T-helper 17 cell (primary cell): ENCODE data around the gene SERINC5. TPM values are rescaled to one million over a fixed set of nuclear protein-coding genes. Genes with fewer than 3 reads are reported as not detected.
"Not testable (repeated sequence)": the region's sequence is repeated elsewhere in the genome, so short reads cannot be mapped to it uniquely, and the experiment has no call there.

Experiments
- ATAC-seq: fragments of 150-1000 bp; cut with Tn5 transposase; 2 replicates; pipeline ENCODE4 v1.10.0; 2021; ENCODE audit warnings: mild to moderate bottlenecking, moderate library complexity
- DNase-seq, 3 donors: peaks; one replicate each; pipeline versions ENCODE4 v3.0.0 to v3.0.0-alpha.2; 2020 to 2021
- H3K9me3 ChIP-seq: one replicate; pipeline ENCODE4 v1.7.0; 2013; ENCODE audit warnings: low read length, mild to moderate bottlenecking; ENCODE audit not compliant: control insufficient read depth, poor library complexity, severe bottlenecking
- H3K27ac Mint-ChIP-seq: one replicate; pipeline ENCODE4 v1.8.0; 2022; ENCODE audit warnings: mild to moderate bottlenecking, moderate library complexity, mixed read lengths
- H3K27me3 Mint-ChIP-seq: one replicate; pipeline ENCODE4 v1.8.0; 2022; ENCODE audit warnings: mixed read lengths
- H3K36me3 Mint-ChIP-seq: one replicate; pipeline ENCODE4 v1.8.0; 2022; ENCODE audit warnings: low read depth, mixed read lengths
- H3K4me1 Mint-ChIP-seq: one replicate; pipeline ENCODE4 v1.8.0; 2022; ENCODE audit warnings: mild to moderate bottlenecking, mixed read lengths
- H3K4me3 Mint-ChIP-seq: one replicate; pipeline ENCODE4 v1.8.0; 2022; ENCODE audit warnings: mild to moderate bottlenecking, moderate library complexity, mixed read lengths
- total RNA-seq, 4 donors: library from RNA in 2 of 4; stranded (reverse) in 2 of 4; gene quantifications; one replicate each; pipeline ENCODE4 v1.2.3 and lab custom pipeline; 2022 to 2026

SERINC5 gene
- total RNA-seq, 2 donors from 2014 or later: 118 to 119 TPM

DNA sequence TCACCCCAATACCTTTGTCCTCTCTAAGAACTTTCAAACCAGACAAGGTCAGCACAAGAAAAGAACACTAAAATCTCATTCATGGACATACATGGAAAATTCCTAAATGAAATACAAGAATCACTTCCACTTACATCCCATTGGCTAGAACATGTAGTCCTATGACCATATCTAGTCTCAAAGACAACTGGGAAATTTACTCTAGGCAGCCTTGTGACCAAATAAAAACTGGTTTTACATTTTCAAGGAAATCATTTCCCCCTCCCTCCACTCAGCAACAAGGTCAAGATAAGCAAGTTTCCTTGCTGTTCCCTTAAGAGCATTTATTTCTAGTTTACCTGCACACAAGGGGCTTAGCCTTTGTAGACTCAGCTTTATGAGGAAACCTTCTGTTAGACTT lies 20.3 kb upstream of the SERINC5 start:
- Mint-ChIP-seq H3K27ac (no peak overlapping the region), H3K27me3 (no peaks in the 10 kb centered on the region), H3K36me3 (peaks cover 2% of the 10 kb centered on the region), H3K4me3 (no peak overlapping the region), H3K4me1 (peaks cover 5% of the 10 kb centered on the region)
- no peaks in the 10 kb centered on the region for H3K9me3 ChIP-seq
- no peak for ATAC-seq
- no peak for DNase-seq

DNA sequence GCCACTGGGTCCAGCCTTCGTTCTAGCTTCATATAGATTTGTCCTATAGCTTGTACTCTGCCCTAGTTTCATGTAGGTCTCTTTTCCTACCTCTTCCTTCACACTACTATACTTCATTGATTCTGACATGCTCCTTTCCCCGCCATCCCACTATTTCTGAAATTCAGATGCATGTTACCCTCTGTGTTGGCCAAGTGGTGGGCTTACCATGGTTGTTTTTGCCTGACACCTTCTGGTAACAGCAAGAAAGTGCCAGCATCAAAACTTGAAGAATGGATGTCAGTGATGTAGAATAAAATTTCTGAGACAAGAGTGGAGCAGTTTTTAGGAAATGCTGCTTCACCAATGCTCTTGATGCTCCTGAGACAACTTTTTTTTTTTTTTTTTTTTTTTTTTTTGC lies 19.5 kb upstream of the SERINC5 start:
- ATAC-seq (no peak), DNase-seq (no peak)
- Mint-ChIP-seq H3K36me3 (no peaks in the 10 kb centered on the region), H3K4me1 (peaks cover 5% of the 10 kb centered on the region), H3K27me3 (no peaks in the 10 kb centered on the region), H3K4me3 (no peak overlapping the region), H3K27ac (no peak overlapping the region)
- H3K9me3 ChIP-seq: no peaks in the 10 kb centered on the region

DNA sequence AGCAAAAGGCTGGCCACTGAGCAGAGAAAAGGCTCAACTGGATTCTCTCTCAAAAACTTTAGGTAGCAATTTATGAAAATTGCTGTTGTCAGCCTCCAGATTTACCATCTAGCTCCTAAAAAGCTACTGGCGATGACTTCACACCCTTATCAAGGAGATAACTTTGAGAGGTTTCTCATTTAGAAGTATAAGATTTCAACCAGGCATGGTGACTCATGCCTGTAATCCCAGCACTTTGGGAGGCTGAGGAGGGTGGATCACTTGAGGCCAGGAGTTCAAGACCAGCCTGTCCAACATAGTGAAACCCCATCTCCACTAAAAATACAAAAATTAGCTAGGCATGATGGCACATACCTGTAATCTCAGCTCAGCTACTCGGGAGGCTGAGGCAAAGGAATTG lies 14.7 kb upstream of the SERINC5 start:
- H3K9me3 ChIP-seq, H3K27me3 Mint-ChIP-seq, H3K4me3 Mint-ChIP-seq, DNase-seq, H3K36me3 Mint-ChIP-seq, ATAC-seq: not testable (repeated sequence)
- H3K4me1 Mint-ChIP-seq: peaks cover 18% of the 10 kb centered on the region
- peak overlapping the region; percentile 92 for H3K27ac Mint-ChIP-seq

DNA sequence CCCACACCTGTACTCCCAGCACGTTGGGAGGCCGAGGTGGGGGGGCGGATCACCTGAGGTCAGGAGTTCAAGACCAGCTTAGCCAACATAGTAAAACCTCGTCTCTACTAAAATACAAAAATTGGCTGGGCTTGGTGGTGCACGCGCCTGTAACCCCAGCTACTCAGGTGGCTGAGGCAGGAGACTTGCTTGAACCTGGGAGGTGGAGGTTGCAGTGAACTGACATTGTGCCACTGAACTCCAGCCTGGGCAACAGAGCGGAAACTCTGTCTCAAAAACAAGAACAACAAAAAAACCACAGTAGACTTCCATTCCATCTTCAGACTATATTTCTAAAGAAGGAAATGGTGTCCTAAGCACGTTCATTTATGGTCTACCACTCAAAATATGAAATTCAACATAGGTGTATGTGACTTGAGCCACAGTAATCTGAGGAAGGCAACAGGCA lies 14.2 kb upstream of the SERINC5 start:
- peak overlapping the region; percentile 92 for H3K27ac Mint-ChIP-seq
- H3K9me3 ChIP-seq: no peaks in the 10 kb centered on the region
- DNase-seq (peak in 1 of 3 donors; percentile 18), ATAC-seq (peak; percentile 80)
- peak overlapping the region; percentile 71 for H3K4me3 Mint-ChIP-seq
- no peaks in the 10 kb centered on the region for H3K36me3 Mint-ChIP-seq
- peaks cover 16% of the 10 kb centered on the region for H3K4me1 Mint-ChIP-seq
- H3K27me3 Mint-ChIP-seq: no peaks in the 10 kb centered on the region

DNA sequence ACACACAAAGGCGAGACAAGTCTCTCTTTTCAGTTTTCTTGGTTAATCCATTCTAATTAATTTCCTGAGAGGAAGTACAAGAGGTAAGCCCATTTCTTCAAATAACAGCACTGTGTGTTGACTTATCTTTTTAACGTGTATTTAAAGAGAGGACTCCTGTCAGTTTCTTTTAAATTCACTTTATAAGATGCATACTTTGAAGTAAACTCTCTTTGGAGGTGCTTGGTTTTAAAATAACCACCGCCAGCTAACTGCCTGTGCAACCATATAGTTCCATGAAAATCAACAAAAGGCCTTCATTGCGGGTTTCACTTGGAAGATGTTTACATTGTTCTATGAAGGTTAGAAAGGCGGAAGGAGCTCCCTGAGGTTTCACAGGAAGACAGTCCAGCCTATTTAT lies 13.1 kb upstream of the SERINC5 start:
- ATAC-seq: no peak
- H3K4me3 Mint-ChIP-seq: peak overlapping the region; percentile 52
- no peaks in the 10 kb centered on the region for H3K9me3 ChIP-seq
- H3K36me3 Mint-ChIP-seq: no peaks in the 10 kb centered on the region
- no peaks in the 10 kb centered on the region for H3K27me3 Mint-ChIP-seq
- no peak for DNase-seq
- H3K4me1 Mint-ChIP-seq: peaks cover 20% of the 10 kb centered on the region
- peak overlapping the region; percentile 92 for H3K27ac Mint-ChIP-seq

DNA sequence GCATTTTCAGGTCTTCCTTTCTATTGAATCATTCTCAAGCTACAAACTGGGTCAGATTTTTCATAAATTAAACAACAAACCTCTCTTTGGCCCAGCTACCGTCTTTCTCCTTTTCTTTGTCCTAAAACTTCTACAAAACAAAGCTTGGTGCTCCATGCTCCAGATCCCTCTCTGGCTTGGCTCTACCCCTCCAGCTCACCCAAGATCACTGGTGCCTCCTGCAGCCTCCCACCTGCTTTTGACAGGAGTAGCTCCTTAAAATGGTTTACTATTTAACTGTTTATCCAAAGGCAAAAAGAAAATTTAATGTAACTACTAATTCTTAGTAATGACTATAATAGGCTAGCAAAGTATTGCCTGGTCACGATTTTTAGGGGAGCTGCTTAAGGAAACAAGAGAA lies 10.7 kb upstream of the SERINC5 start:
- peaks cover 20% of the 10 kb centered on the region for H3K4me1 Mint-ChIP-seq
- no peaks in the 10 kb centered on the region for H3K36me3 Mint-ChIP-seq
- H3K9me3 ChIP-seq: no peaks in the 10 kb centered on the region
- no peaks in the 10 kb centered on the region for H3K27me3 Mint-ChIP-seq
- no peak overlapping the region for H3K27ac Mint-ChIP-seq
- DNase-seq (no peak), ATAC-seq (no peak)
- no peak overlapping the region for H3K4me3 Mint-ChIP-seq

DNA sequence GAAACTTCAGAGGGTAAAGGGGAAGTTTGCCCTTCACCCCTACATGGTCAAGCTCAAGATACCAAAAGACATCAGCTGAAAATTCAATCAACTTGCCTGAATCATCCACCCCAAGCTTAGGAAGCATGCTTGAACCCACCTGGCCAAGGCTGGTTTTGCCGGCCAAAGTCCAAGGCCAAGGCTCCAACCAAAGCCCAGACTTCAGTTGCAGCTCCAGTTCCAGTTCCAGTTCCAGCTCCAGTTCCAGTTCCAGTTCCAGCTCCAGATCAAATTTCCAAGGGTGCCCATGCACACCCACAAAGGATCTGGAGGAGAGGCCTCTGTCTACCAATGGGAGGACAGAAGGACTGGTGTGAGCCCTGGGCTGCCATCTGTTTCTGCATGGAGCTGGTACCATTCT lies 4.6 kb upstream of the SERINC5 start:
- DNase-seq (no peak), ATAC-seq (no peak)
- Mint-ChIP-seq H3K27ac (no peak overlapping the region), H3K4me1 (peaks cover 16% of the 10 kb centered on the region), H3K36me3 (peaks cover 3% of the 10 kb centered on the region), H3K27me3 (no peaks in the 10 kb centered on the region), H3K4me3 (no peak overlapping the region)
- H3K9me3 ChIP-seq: no peaks in the 10 kb centered on the region

DNA sequence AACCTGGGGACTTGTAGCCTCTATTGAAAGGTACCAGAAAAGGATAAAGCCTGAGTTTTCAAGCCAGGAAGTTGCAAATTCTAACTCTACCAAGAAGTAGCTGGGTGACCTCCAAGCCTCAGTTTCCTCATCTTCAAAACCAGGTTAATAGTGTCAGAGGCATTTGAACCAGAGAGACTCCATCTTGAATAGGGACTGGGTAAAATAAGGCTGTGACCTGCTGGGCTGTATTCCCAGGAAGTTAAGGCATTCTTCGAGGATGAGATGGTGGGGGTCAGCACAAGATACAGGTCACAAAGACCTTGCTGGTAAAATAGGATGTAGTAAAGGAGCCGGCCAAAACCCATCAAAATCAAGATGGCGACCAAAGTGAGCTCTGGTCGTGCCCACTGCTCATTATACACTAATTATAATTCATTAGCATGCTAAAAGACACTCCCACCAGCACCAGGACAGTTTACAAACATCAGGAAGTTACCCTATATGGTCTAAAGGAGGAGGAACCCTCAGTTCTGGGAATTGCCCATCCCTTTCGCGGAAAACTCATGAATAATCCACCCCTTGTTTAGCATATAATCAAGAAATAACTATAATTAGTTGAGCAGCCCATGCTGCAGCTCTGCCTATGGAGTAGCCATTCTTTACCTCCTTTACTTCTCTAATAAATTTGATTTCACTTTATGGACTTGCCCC lies 3.8 kb upstream of the SERINC5 start:
- ATAC-seq (no peak), DNase-seq (no peak)
- Mint-ChIP-seq H3K36me3 (peaks cover 7% of the 10 kb centered on the region), H3K27ac (no peak overlapping the region), H3K4me3 (no peak overlapping the region), H3K27me3 (no peaks in the 10 kb centered on the region), H3K4me1 (peaks cover 17% of the 10 kb centered on the region)
- no peaks in the 10 kb centered on the region for H3K9me3 ChIP-seq

DNA sequence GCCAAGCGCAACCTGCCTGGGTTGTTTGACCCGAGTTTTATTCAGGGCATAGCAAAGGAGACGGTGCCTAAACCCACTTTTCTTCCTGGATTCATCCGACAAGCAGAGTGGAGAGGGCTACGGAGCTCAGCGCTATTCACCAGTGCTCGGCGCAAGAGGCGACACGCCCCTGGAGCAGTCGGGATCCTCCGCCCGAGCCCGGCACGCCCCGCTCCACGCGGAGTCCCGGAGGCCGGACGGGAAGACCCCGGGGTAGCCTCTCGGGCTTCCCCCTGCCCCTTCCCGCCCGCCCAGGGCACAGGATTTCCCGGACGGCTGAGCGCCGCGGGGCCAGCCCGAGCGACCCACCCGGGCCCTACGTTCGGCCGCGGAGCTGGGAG lies 427 bp downstream of the SERINC5 start:
- peaks cover 16% of the 10 kb centered on the region for H3K36me3 Mint-ChIP-seq

DNA sequence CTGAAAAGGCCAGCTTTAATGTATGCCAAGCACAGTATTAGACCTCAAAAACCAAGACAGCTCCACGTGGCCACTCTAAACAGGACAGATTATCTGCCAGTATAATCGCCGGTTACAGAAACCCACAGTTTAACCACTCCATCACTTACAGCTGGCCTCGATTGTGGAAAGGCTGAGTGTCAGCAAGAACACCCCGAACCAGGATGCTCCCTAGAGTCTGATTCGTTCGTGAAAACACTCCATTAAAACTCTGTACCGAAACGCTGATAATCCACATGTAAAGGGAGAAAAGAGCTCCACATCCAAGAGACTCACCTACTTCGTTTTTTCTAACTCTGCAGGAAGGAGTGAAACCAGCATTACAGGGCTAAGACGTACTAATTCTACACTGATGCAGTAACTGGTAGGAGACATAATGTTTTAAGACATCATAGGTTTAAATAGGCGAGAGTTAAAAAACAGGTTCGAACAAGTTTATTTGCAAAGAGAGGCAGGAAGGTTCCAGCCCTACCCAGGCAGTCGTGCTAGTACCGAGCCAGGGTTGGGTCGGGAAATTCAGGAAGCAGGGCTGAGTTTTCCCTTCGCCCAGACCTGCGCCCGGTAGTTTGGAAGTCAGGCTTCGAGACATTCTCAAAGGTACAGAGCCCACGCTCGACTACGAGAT lies 949 bp downstream of the SERINC5 start:
- H3K9me3 ChIP-seq: no peaks in the 10 kb centered on the region
- ATAC-seq (peak; percentile 29), DNase-seq (no peak)
- no peaks in the 10 kb centered on the region for H3K27me3 Mint-ChIP-seq
- peaks cover 51% of the 10 kb centered on the region for H3K4me1 Mint-ChIP-seq
- peak overlapping the region; percentile 97 for H3K4me3 Mint-ChIP-seq
- peak overlapping the region; percentile 97 for H3K27ac Mint-ChIP-seq
- peaks cover 18% of the 10 kb centered on the region for H3K36me3 Mint-ChIP-seq

More for the DNA sequence above, 427 bp downstream of the SERINC5 start:
- peaks cover 48% of the 10 kb centered on the region for H3K4me1 Mint-ChIP-seq
- no peaks in the 10 kb centered on the region for H3K27me3 Mint-ChIP-seq
- H3K4me3 Mint-ChIP-seq: peak overlapping the region; percentile 97
- peak; percentile 14 to 48 (median 41) for DNase-seq
- peak overlapping the region; percentile 97 for H3K27ac Mint-ChIP-seq
- no peaks in the 10 kb centered on the region for H3K9me3 ChIP-seq
- peak; percentile 25 for ATAC-seq

DNA sequence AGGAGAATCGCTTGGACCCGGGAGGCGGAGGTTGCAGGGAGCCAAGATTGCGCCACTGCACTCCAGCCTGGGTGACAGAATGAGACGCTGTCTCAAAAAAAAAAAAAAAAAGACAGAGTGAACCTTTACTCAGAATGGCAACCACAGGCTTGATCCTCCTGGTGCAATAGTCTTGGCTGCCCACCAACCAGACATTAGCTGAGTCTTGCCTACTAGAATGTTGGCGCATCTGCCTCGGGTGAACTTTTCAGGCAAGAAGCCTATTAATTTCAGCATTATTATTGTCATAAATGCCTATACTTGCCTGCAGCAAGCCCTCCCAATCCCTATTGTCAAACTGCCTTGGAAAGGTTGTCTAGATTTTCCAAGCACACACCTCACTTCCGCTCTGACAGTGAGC lies 4.2 kb downstream of the SERINC5 start:
- ATAC-seq (no peak), DNase-seq (no peak)
- H3K9me3 ChIP-seq: no peaks in the 10 kb centered on the region
- Mint-ChIP-seq H3K27ac (peak overlapping the region; percentile 97), H3K4me3 (peak overlapping the region; percentile 68), H3K4me1 (peaks cover 69% of the 10 kb centered on the region), H3K27me3 (no peaks in the 10 kb centered on the region), H3K36me3 (peaks cover 18% of the 10 kb centered on the region)

DNA sequence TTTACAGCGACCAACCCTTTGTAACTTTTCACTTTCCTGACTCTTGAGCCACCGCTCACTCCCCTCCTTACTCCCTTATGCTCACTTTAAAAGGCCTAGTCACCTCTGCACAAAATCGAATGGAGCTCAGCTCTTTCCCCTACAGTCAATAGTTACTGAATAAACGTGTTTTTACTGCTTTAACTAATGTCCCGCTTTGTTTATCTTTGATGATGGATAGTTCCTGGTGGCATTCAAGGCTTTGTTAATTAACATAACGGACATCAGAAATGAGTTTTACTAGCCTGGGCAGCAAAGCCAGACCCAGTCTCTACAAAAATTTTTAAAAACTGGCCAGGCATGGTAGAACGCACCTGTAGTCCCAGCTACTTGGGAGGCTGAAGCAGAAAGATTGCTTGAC lies 5.0 kb downstream of the SERINC5 start:
- ATAC-seq (no peak), DNase-seq (no peak)
- no peaks in the 10 kb centered on the region for H3K9me3 ChIP-seq
- Mint-ChIP-seq H3K27ac (peak overlapping the region; percentile 97), H3K4me3 (peak overlapping the region; percentile 56), H3K4me1 (peaks cover 71% of the 10 kb centered on the region), H3K27me3 (no peaks in the 10 kb centered on the region), H3K36me3 (peaks cover 15% of the 10 kb centered on the region)

DNA sequence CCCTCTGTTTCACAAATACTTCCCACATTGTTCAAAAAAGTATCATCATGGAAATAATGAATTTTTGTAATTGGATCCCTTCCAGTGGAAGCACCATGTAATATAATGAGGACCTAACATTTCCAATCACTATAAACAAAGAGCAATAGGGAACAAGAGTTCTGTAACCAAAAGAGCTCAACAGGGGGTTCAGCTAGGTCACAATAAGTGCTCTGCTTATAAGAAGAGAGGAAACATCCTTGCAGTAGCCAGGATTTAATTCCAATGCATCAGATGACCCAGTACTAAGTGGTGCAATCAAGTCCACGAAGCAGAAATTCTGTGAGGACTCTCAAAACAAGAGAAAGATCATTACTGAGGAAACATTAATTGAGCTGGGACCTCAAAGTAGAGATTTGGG lies 5.9 kb downstream of the SERINC5 start:
- DNase-seq (no peak), ATAC-seq (no peak)
- Mint-ChIP-seq H3K4me1 (peaks cover 74% of the 10 kb centered on the region), H3K4me3 (peak overlapping the region; percentile 49), H3K36me3 (peaks cover 14% of the 10 kb centered on the region), H3K27me3 (no peaks in the 10 kb centered on the region), H3K27ac (peak overlapping the region; percentile 97)
- H3K9me3 ChIP-seq: no peaks in the 10 kb centered on the region

DNA sequence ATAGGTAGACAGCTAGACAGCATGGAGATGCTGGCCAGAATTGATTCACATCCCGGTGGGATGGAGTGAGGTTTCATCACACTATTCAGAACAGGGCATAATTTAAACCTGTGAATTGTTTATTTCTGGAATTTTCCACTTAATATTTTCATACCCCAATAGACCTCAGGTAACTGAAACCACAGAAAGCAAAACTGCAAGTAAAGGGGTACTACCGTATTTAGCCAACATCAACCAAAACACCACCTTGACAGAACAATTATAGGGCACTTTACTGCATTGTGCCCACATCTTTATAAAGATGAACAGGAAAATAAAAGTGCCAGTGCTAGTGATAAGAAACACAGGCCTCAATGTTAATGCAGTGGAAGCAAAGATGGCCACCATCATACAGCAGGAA lies 7.5 kb downstream of the SERINC5 start:
- Mint-ChIP-seq H3K27ac (peak overlapping the region; percentile 92), H3K4me3 (peak overlapping the region; percentile 78), H3K4me1 (peaks cover 62% of the 10 kb centered on the region), H3K27me3 (no peaks in the 10 kb centered on the region), H3K36me3 (peaks cover 12% of the 10 kb centered on the region)
- ATAC-seq (no peak), DNase-seq (no peak)
- no peaks in the 10 kb centered on the region for H3K9me3 ChIP-seq
